ENCODE data around the gene MBD5. TPM values are rescaled to one million over a fixed set of nuclear protein-coding genes. Genes with fewer than 3 reads are reported as not detected.

The MBD5 gene
- total and polyA plus RNA-seq, 8 donors, result 32.5 to 58.0 (median 43.5) TPM

DNA sequence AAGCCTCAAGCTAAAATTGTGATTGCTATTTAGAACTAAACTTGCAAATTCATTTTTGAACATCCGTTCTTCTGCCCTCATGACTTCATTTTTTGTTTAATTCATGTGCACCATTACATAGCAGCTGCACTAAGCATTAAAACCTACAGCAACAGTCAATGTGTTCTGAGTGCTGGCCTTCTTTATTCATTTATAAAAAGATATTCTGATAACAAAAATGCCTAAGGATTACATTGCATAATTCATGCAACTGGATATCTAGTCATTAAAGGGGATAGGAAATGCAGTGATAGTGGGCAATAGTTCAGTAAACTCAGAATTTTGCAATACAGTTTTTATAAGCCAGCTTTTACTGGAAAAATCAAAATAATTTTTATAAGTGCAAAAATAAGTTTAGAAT is 329.3 kb downstream of the MBD5 start:
- ATAC-seq, result no peak
- H3K27ac ChIP-seq, result no peak overlapping the region
- TF ChIP-seq, protein P1, sequence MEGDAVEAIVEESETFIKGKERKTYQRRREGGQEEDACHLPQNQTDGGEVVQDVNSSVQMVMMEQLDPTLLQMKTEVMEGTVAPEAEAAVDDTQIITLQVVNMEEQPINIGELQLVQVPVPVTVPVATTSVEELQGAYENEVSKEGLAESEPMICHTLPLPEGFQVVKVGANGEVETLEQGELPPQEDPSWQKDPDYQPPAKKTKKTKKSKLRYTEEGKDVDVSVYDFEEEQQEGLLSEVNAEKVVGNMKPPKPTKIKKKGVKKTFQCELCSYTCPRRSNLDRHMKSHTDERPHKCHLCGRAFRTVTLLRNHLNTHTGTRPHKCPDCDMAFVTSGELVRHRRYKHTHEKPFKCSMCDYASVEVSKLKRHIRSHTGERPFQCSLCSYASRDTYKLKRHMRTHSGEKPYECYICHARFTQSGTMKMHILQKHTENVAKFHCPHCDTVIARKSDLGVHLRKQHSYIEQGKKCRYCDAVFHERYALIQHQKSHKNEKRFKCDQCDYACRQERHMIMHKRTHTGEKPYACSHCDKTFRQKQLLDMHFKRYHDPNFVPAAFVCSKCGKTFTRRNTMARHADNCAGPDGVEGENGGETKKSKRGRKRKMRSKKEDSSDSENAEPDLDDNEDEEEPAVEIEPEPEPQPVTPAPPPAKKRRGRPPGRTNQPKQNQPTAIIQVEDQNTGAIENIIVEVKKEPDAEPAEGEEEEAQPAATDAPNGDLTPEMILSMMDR (IDR thresholded peaks at IDR 0.05), result no peak
- intact Hi-C loops (cut with DNase I), result no loop called here
- H3K36me3 ChIP-seq, result no peaks in the 10 kb centered on the region
- H3K4me3 ChIP-seq, result no peak overlapping the region
- H3K4me1 ChIP-seq, result no peaks in the 10 kb centered on the region
- peak in 2 of 4 donors; percentile 14 to 54 for DNase-seq
- no peaks in the 10 kb centered on the region for H3K27me3 ChIP-seq
- H3K9me3 ChIP-seq, result peaks cover 0 to 9% of the 10 kb centered on the region in 2 donors

DNA sequence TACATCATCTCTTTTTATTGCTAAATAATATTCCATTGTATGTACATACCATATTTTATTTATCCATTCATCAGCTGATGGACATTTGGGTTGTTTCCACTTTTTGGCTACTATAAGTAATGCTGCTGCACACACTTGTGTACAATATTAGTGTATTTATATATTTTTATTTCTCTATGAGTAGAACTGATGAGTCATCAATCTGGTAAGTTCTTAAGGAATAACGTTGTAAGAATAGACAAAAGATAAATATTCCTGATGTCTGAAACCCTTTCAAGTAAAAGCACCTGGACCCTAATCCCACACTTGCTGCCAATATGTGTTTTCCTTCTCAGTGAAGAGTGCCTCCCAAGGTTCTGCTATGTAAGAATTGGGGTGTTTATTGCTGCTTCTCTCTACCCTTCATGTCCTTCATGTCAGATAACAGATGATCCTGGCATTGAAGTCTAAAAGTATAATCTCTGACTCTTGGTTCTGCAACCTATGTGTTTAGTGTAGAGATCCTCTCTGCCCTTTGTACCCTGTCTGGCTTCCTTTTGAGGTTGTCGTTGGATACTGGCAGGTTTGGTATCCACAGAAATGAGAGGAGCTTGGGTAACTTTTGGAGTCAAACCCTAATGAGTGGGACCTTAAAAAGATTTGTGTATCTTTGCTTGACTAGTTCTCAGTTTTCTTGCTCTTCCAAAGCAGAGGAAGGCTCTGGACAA is 330.7 kb downstream of the MBD5 start:
- TF ChIP-seq, protein P1 (IDR thresholded peaks at IDR 0.05), result no peak
- intact Hi-C loops (cut with DNase I), result no loop called here
- H3K9me3 ChIP-seq, result peaks cover 0 to 17% of the 10 kb centered on the region in 2 donors
- no peaks in the 10 kb centered on the region for H3K4me1 ChIP-seq
- H3K27me3 ChIP-seq, result no peaks in the 10 kb centered on the region
- DNase-seq (no peak), ATAC-seq (no peak)
- no peaks in the 10 kb centered on the region for H3K36me3 ChIP-seq
- H3K4me3 ChIP-seq, result no peak overlapping the region
- H3K27ac ChIP-seq, result no peak overlapping the region

GRCh38 chr2:148358375-148358774 is 337.5 kb downstream of the MBD5 start:
- ATAC-seq, result no peak

GRCh38 chr2:148360662-148361061 is 339.8 kb downstream of the MBD5 start:
- no peak for ATAC-seq
- intact Hi-C loops (cut with DNase I), result no loop called here
- no peaks in the 10 kb centered on the region for H3K27me3 ChIP-seq

More at GRCh38 chr2:148358375-148358774, 337.5 kb downstream of the MBD5 start:
- Histone ChIP-seq H3K4me1 (no peaks in the 10 kb centered on the region), H3K9me3 (peaks cover 0 to 17% of the 10 kb centered on the region in 2 donors), H3K36me3 (no peaks in the 10 kb centered on the region), H3K27me3 (no peaks in the 10 kb centered on the region), H3K4me3 (no peak overlapping the region), H3K27ac (no peak overlapping the region)
- DNase-seq, result no peak
- TF ChIP-seq, protein P1 (IDR thresholded peaks at IDR 0.05), result no peak
- intact Hi-C loops (cut with DNase I), result no loop called here

GRCh38 chr2:148362144-148362796 is 341.4 kb downstream of the MBD5 start:
- Histone ChIP-seq H3K27me3 (no peaks in the 10 kb centered on the region), H3K36me3 (no peaks in the 10 kb centered on the region), H3K4me3 (no peak overlapping the region), H3K4me1 (no peaks in the 10 kb centered on the region), H3K27ac (no peak overlapping the region), H3K9me3 (no peaks in the 10 kb centered on the region)
- intact Hi-C loops (cut with DNase I), result no loop called here
- DNase-seq, result no peak
- ATAC-seq, result no peak
- TF ChIP-seq, protein P1 (IDR thresholded peaks at IDR 0.05), result no peak

More at GRCh38 chr2:148360662-148361061, 339.8 kb downstream of the MBD5 start:
- Histone ChIP-seq H3K4me3 (no peak overlapping the region), H3K4me1 (no peaks in the 10 kb centered on the region), H3K9me3 (peaks cover 0 to 3% of the 10 kb centered on the region in 2 donors), H3K36me3 (no peaks in the 10 kb centered on the region), H3K27ac (no peak overlapping the region)
- no peak for DNase-seq
- TF ChIP-seq, protein P1 (IDR thresholded peaks at IDR 0.05), result no peak
